LNCaP clone FGC (cell line): Measurements from ENCODE around the gene DCHS2.

Experiments
- DNase-seq: peaks from one replicate; pipeline ENCODE4 v3.0.0-alpha.2; 2011; ENCODE audit warnings: low read depth
- H3K4me3 ChIP-seq: 2 replicates; pipeline ENCODE4 v1.5.1; 2011; ENCODE audit warnings: mild to moderate bottlenecking, low read depth, low read length, control low read depth
- CTCF ChIP-seq: IDR thresholded peaks from 2 replicates; pipeline ENCODE4 v1.5.1; 2012; ENCODE audit warnings: mild to moderate bottlenecking; ENCODE audit not compliant: control insufficient read depth, insufficient read depth; ENCODE audit errors: extremely low read depth

DCHS2 gene

GRCh38 chr4:154421618-154422017 lies 70.0 kb downstream of the DCHS2 start:
- no peak overlapping the region for H3K4me3 ChIP-seq
- no peak for TF ChIP-seq CTCF
- DNase-seq: no peak

- no peak for DNase-seq
- TF ChIP-seq CTCF: no peak
- no peak overlapping the region for H3K4me3 ChIP-seq
Observed at GRCh38 chr4:154417373-154417673, 74.3 kb downstream of the DCHS2 start.

GRCh38 chr4:154416190-154416547 lies 75.4 kb downstream of the DCHS2 start:
- no peak for DNase-seq
- no peak overlapping the region for H3K4me3 ChIP-seq
- TF ChIP-seq CTCF: no peak

GRCh38 chr4:154415313-154415712 lies 76.3 kb downstream of the DCHS2 start:
- no peak overlapping the region for H3K4me3 ChIP-seq
- no peak for TF ChIP-seq CTCF
- DNase-seq: no peak

GRCh38 chr4:154414796-154415195 lies 76.8 kb downstream of the DCHS2 start:
- H3K4me3 ChIP-seq: no peak overlapping the region
- no peak for DNase-seq
- no peak for TF ChIP-seq CTCF

- no peak for TF ChIP-seq CTCF
- DNase-seq: no peak
- H3K4me3 ChIP-seq: no peak overlapping the region
Observed at GRCh38 chr4:154414371-154414770, 77.2 kb downstream of the DCHS2 start.

- no peak for TF ChIP-seq CTCF
- H3K4me3 ChIP-seq: no peak overlapping the region
- DNase-seq: no peak
Observed at GRCh38 chr4:154407443-154407842, 84.2 kb downstream of the DCHS2 start.
